Right renal cortex interstitium (tissue), 3 donors: ENCODE measurements around the gene FANCD2. TPM values are rescaled to one million over a fixed set of nuclear protein-coding genes. Genes with fewer than 3 reads are reported as not detected.
"Not testable (repeated sequence)": the region's sequence is repeated elsewhere in the genome, so short reads cannot be mapped to it uniquely, and the experiment has no call there.

ENCODE experiments used
- DNase-seq, 3 donors: peaks; one replicate each; pipeline ENCODE4 v3.0.0-alpha.2; 2013; ENCODE audit warnings: low read depth in 3 of 3, low spot score in 2 of 3
- polyA plus RNA-seq, 3 donors: library from polyadenylated mRNA; unstranded; fragments of 120-200 nt; gene quantifications; one replicate each; pipeline ENCODE4 v1.2.1, GENCODE V29; 2013; ENCODE audit not compliant: insufficient read length in 3 of 3

Gene FANCD2
- polyA plus RNA-seq, 3 donors = 18.1 to 20.9 (median 19.5) TPM

GRCh38 chr3:10011631-10012030 is 14.6 kb upstream of the FANCD2 start:
- DNase-seq = no peak

- DNase-seq = no peak
Observed at GRCh38 chr3:10012106-10012505, 14.1 kb upstream of the FANCD2 start.

- DNase-seq = peak in 2 of 3 donors; percentile 53 to 61
Observed at GRCh38 chr3:10015461-10015904, 10.8 kb upstream of the FANCD2 start.

GRCh38 chr3:10017636-10018292 is 8.5 kb upstream of the FANCD2 start:
- no peak for DNase-seq

GRCh38 chr3:10018806-10019205 is 7.4 kb upstream of the FANCD2 start:
- DNase-seq = not testable (repeated sequence)

GRCh38 chr3:10019326-10019725 is 6.9 kb upstream of the FANCD2 start:
- DNase-seq = no peak

GRCh38 chr3:10021856-10022775 is 4.1 kb upstream of the FANCD2 start:
- no peak for DNase-seq

GRCh38 chr3:10023587-10024310 is 2.5 kb upstream of the FANCD2 start:
- no peak for DNase-seq

GRCh38 chr3:10025205-10026083 is 793 bp upstream of the FANCD2 start:
- no peak for DNase-seq

GRCh38 chr3:10041034-10041433 is 14.8 kb downstream of the FANCD2 start:
- DNase-seq = no peak

- DNase-seq = no peak
Observed at GRCh38 chr3:10047876-10048275, 21.6 kb downstream of the FANCD2 start.

GRCh38 chr3:10053054-10053453 is 26.8 kb downstream of the FANCD2 start:
- not testable (repeated sequence) for DNase-seq

- DNase-seq = no peak
Observed at GRCh38 chr3:10055097-10055496, 28.9 kb downstream of the FANCD2 start.

GRCh38 chr3:10070077-10070476 is 43.8 kb downstream of the FANCD2 start:
- DNase-seq = not testable (repeated sequence)

- no peak for DNase-seq
Observed at GRCh38 chr3:10074666-10075065, 48.4 kb downstream of the FANCD2 start.

GRCh38 chr3:10081871-10082270 is 55.6 kb downstream of the FANCD2 start:
- DNase-seq = no peak

GRCh38 chr3:10085738-10086137 is 59.5 kb downstream of the FANCD2 start:
- DNase-seq = no peak

- DNase-seq = no peak
Observed at GRCh38 chr3:10088256-10088655, 62.0 kb downstream of the FANCD2 start.

GRCh38 chr3:10090179-10090578 is 63.9 kb downstream of the FANCD2 start:
- no peak for DNase-seq

- not testable (repeated sequence) for DNase-seq
Observed at GRCh38 chr3:10090774-10091173, 64.5 kb downstream of the FANCD2 start.
